HG02571 (cell line): ENCODE results near the gene GP9.
"Not testable (repeated sequence)": the region's sequence is repeated elsewhere in the genome, so short reads cannot be mapped to it uniquely, and the experiment has no call there.

Source experiments
- ATAC-seq: cut with Tn5 transposase; IDR thresholded peaks from one replicate; pipeline ENCODE4 v1.9.1; 2021; ENCODE audit warnings: mild to moderate bottlenecking, moderate library complexity; ENCODE audit not compliant: unreplicated experiment

GP9 gene

GRCh38 chr3:129106866-129107565, 46.4 kb downstream of the GP9 start:
- no peak for ATAC-seq

DNA sequence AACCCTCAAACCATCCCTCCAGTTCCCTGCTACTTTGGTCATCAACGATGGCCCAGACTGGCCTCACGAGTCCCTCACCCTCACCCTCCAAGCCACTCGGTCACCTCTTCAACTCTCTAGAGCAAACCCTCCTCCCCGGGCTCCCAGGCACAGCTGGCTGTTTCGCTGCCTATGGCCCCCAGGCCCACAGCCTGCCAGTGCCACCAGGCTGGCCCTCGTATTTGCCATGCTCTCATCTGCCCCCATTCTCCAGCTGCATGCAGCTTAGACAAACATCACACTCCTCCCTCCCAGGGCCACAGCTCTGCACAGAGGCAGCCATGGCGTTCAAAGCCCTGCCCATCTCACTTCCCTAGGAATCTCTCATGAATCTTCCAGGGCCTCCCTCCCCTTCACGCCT, 47.2 kb downstream of the GP9 start:
- ATAC-seq = no peak

DNA sequence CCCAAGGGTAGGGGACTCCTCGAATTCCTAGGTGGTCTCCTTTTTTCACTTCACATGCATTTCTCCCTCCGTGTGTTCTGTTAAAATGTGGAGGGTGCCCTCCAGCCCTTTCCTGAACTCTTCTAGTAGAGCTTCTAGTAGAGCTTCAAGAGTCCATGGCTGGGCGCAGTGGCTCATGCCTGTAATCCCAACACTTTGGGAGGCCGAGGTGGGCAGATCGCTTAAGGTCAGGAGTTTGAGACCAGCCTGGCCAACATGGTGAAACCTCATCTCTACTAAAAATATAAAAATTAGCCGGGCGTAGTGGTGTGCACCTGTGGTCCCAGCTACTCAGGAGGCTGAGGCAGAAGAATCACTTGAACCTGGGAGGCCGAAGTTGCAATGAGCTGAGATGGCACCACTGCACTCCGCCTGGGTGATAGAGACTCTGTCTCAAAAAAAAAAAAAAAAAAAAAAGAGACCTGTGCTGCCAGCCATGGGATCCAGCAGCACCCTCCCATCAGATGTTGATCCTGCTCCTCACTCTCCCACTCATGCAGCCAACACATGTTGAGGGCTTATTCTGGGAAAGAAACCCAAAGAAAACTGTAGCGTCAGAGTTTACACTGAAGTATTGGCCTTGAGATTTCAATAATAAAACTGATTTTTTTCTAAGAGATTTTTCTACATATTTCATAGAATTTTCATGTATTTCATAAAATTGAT, 50.6 kb downstream of the GP9 start:
- not testable (repeated sequence) for ATAC-seq
